Mesenchymal stem cell (in vitro differentiated cells and primary cell): ENCODE results near the gene TMEM138.

Source experiments
- DNase-seq: peaks from one replicate; pipeline ENCODE4 v3.0.0-alpha.2; 2013
- H2AFZ ChIP-seq: one replicate; pipeline ENCODE4 v1.6.1; 2013; ENCODE audit warnings: low read depth, mild to moderate bottlenecking, control low read depth, inconsistent platforms, low read length, moderate library complexity
- H2AK5ac ChIP-seq: 2 replicates; pipeline ENCODE4 v1.6.1; 2013; ENCODE audit warnings: low read length, moderate library complexity, mild to moderate bottlenecking, inconsistent platforms; ENCODE audit not compliant: severe bottlenecking
- H2BK120ac ChIP-seq: one replicate; pipeline ENCODE4 v1.6.1; 2013; ENCODE audit warnings: low read depth, mild to moderate bottlenecking, inconsistent platforms, low read length, moderate library complexity
- H2BK12ac ChIP-seq, 2 experiments: one replicate each; pipeline ENCODE4 v1.6.1; 2013; ENCODE audit warnings: inconsistent platforms in 2 of 2, low read length in 2 of 2, mild to moderate bottlenecking in 2 of 2, moderate library complexity in 2 of 2, control low read depth in 1 of 2
- H2BK15ac ChIP-seq: one replicate; pipeline ENCODE4 v1.6.1; 2013; ENCODE audit warnings: mild to moderate bottlenecking, low read depth, inconsistent platforms; ENCODE audit not compliant: poor library complexity, severe bottlenecking
- H2BK5ac ChIP-seq: 2 replicates; pipeline ENCODE4 v1.6.1; 2013; ENCODE audit warnings: low read depth, mild to moderate bottlenecking, low read length, control low read depth, inconsistent platforms; ENCODE audit not compliant: poor library complexity, severe bottlenecking
- H3K14ac ChIP-seq, 2 experiments: one replicate each; pipeline ENCODE4 v1.6.1; 2013; ENCODE audit warnings: inconsistent platforms in 2 of 2, low read length in 2 of 2, control low read depth in 1 of 2, mild to moderate bottlenecking in 1 of 2, moderate library complexity in 1 of 2
- H3K18ac ChIP-seq, 2 experiments: one replicate each; pipeline ENCODE4 v1.6.1; 2013; ENCODE audit warnings: inconsistent platforms in 2 of 2, low read length in 2 of 2, control low read depth in 1 of 2, low read depth in 1 of 2, mild to moderate bottlenecking in 1 of 2
- H3K23ac ChIP-seq, 2 experiments: one replicate each; pipeline ENCODE4 v1.6.1; 2013; ENCODE audit warnings: inconsistent platforms in 2 of 2, low read length in 2 of 2, mild to moderate bottlenecking in 2 of 2, moderate library complexity in 2 of 2, control low read depth in 1 of 2
- H3K27ac ChIP-seq: 2 replicates; pipeline ENCODE4 v1.5.1; 2013; ENCODE audit warnings: mild to moderate bottlenecking, moderate library complexity, low read length, control low read depth, inconsistent platforms; ENCODE audit not compliant: poor library complexity, severe bottlenecking
- H3K27me3 ChIP-seq, 2 experiments: 2 replicates each; pipeline versions ENCODE4 v1.6.1 to v1.7.0; 2013; ENCODE audit warnings: low read length in 2 of 2, mild to moderate bottlenecking in 2 of 2, moderate library complexity in 2 of 2, control low read depth in 1 of 2, inconsistent platforms in 1 of 2; ENCODE audit not compliant: control insufficient read depth in 1 of 2, insufficient read depth in 1 of 2
- H3K36me3 ChIP-seq, 2 experiments: 2 replicates each; pipeline versions ENCODE4 v1.6.1 to v1.7.0; 2013; ENCODE audit warnings: low read length in 2 of 2, control low read depth in 1 of 2, inconsistent platforms in 1 of 2, low read depth in 1 of 2, mild to moderate bottlenecking in 1 of 2; ENCODE audit not compliant: insufficient read depth in 2 of 2, control insufficient read depth in 1 of 2
- H3K4ac ChIP-seq, 2 experiments: one replicate each; pipeline ENCODE4 v1.6.1; 2013; ENCODE audit warnings: inconsistent platforms in 2 of 2, low read length in 2 of 2, mild to moderate bottlenecking in 2 of 2, moderate library complexity in 2 of 2, control low read depth in 1 of 2, low read depth in 1 of 2
- H3K4me1 ChIP-seq: 2 replicates; pipeline ENCODE4 v1.6.1; 2013; ENCODE audit warnings: low read depth, low read length, control low read depth; ENCODE audit not compliant: control insufficient read depth, insufficient read depth
- H3K4me2 ChIP-seq: 2 replicates; pipeline ENCODE4 v1.6.1; 2013; ENCODE audit warnings: low read length, mild to moderate bottlenecking, inconsistent platforms; ENCODE audit not compliant: poor library complexity, severe bottlenecking
- H3K4me3 ChIP-seq, 2 experiments: 2 replicates each; pipeline versions ENCODE4 v1.5.1 to v1.7.0; 2013; ENCODE audit warnings: low read length in 2 of 2, mild to moderate bottlenecking in 2 of 2, control low read depth in 1 of 2, low read depth in 1 of 2; ENCODE audit not compliant: insufficient read depth in 1 of 2
- H3K79me1 ChIP-seq: replicated peaks from 2 replicates; pipeline ENCODE4 v1.6.1; 2013; ENCODE audit warnings: mild to moderate bottlenecking, control low read depth, low read length, inconsistent platforms; ENCODE audit not compliant: poor library complexity, severe bottlenecking
- H3K9ac ChIP-seq: 2 replicates; pipeline ENCODE4 v1.7.0; 2013; ENCODE audit warnings: mild to moderate bottlenecking, low read length, moderate library complexity
- H3K9me3 ChIP-seq: 2 replicates; pipeline ENCODE4 v1.7.0; 2013; ENCODE audit warnings: mild to moderate bottlenecking, low read length; ENCODE audit not compliant: control insufficient read depth
- H4K8ac ChIP-seq: one replicate; pipeline ENCODE4 v1.6.1; 2013; ENCODE audit warnings: inconsistent platforms, mild to moderate bottlenecking, low read length, moderate library complexity
- H4K91ac ChIP-seq: one replicate; pipeline ENCODE4 v1.6.1; 2013; ENCODE audit warnings: mild to moderate bottlenecking, low read length, inconsistent platforms
- WGBS: methylation state at CpG from one replicate; pipeline ENCODE4 v1.1.7; 2013; ENCODE audit warnings: mixed read lengths; 5-methylcytosine and 5-hydroxymethylcytosine counted together

TMEM138 gene

GRCh38 chr11:61404103-61404502 lies 41.9 kb downstream of the TMEM138 start:
- Histone ChIP-seq H3K9ac (no peak overlapping the region), H2BK120ac (no peak overlapping the region), H3K18ac (no peak overlapping the region), H2BK5ac (no peak overlapping the region), H2AK5ac (no peak overlapping the region), H2BK12ac (no peak overlapping the region), H2AFZ (no peak overlapping the region), H3K36me3 (peaks cover 36 to 91% of the 10 kb centered on the region in 2 experiments), H3K23ac (no peak overlapping the region), H3K4ac (no peak overlapping the region), H3K14ac (no peak overlapping the region), H4K8ac (no peak overlapping the region), H3K9me3 (no peaks in the 10 kb centered on the region), H3K4me3 (no peak overlapping the region), H3K27me3 (no peaks in the 10 kb centered on the region), H4K91ac (no peak overlapping the region), H3K27ac (peak overlapping the region; percentile 3), H2BK15ac (no peak overlapping the region), H3K4me2 (no peak overlapping the region), H3K79me1 (peaks cover 25% of the 10 kb centered on the region), H3K4me1 (no peaks in the 10 kb centered on the region)
- 98% methylated on average over 5 of the region's 5 CpGs for WGBS
- DNase-seq, result no peak

- peaks cover 25% of the 10 kb centered on the region for H3K79me1 ChIP-seq
- H3K9me3 ChIP-seq, result no peaks in the 10 kb centered on the region
- no peak overlapping the region for H3K9ac ChIP-seq
- no peak overlapping the region for H2AK5ac ChIP-seq
- 96% methylated on average over 4 of the region's 4 CpGs for WGBS
- no peak overlapping the region for H2BK5ac ChIP-seq
- H3K4me3 ChIP-seq, result no peak overlapping the region
- H4K8ac ChIP-seq, result no peak overlapping the region
- H3K23ac ChIP-seq, result no peak overlapping the region
- DNase-seq, result no peak
- H2BK120ac ChIP-seq, result no peak overlapping the region
- peak overlapping the region; percentile 3 for H3K27ac ChIP-seq
- H4K91ac ChIP-seq, result no peak overlapping the region
- H2BK12ac ChIP-seq, result no peak overlapping the region
- peaks cover 37 to 95% of the 10 kb centered on the region in 2 experiments for H3K36me3 ChIP-seq
- H3K4me1 ChIP-seq, result no peaks in the 10 kb centered on the region
- no peak overlapping the region for H3K4me2 ChIP-seq
- no peak overlapping the region for H3K18ac ChIP-seq
- no peak overlapping the region for H2AFZ ChIP-seq
- H3K4ac ChIP-seq, result no peak overlapping the region
- H3K14ac ChIP-seq, result no peak overlapping the region
- H2BK15ac ChIP-seq, result no peak overlapping the region
- no peaks in the 10 kb centered on the region for H3K27me3 ChIP-seq
These were observed 42.5 kb downstream of the TMEM138 start for GRCh38 chr11:61404641-61405040.

GRCh38 chr11:61406067-61406466 lies 43.9 kb downstream of the TMEM138 start:
- H3K4me1 ChIP-seq, result no peaks in the 10 kb centered on the region
- H3K23ac ChIP-seq, result no peak overlapping the region
- H3K4me3 ChIP-seq, result no peak overlapping the region
- no peak overlapping the region for H4K91ac ChIP-seq
- no peak overlapping the region for H2AK5ac ChIP-seq
- 100% methylated on average over 1 of the region's 2 CpGs for WGBS
- H3K27ac ChIP-seq, result no peak overlapping the region
- H3K14ac ChIP-seq, result no peak overlapping the region
- H3K18ac ChIP-seq, result no peak overlapping the region
- no peak overlapping the region for H2BK5ac ChIP-seq
- no peak overlapping the region for H2BK15ac ChIP-seq
- no peak overlapping the region for H3K4me2 ChIP-seq
- H3K4ac ChIP-seq, result no peak overlapping the region
- no peaks in the 10 kb centered on the region for H3K27me3 ChIP-seq
- no peaks in the 10 kb centered on the region for H3K9me3 ChIP-seq
- peaks cover 30% of the 10 kb centered on the region for H3K79me1 ChIP-seq
- H2AFZ ChIP-seq, result no peak overlapping the region
- no peak overlapping the region for H2BK120ac ChIP-seq
- DNase-seq, result no peak
- H3K36me3 ChIP-seq, result peaks cover 45 to 96% of the 10 kb centered on the region in 2 experiments
- no peak overlapping the region for H2BK12ac ChIP-seq
- no peak overlapping the region for H4K8ac ChIP-seq
- H3K9ac ChIP-seq, result no peak overlapping the region

- no peak overlapping the region for H2BK120ac ChIP-seq
- H3K36me3 ChIP-seq, result peaks cover 48 to 96% of the 10 kb centered on the region in 2 experiments
- no peak overlapping the region for H4K8ac ChIP-seq
- no peak overlapping the region for H3K4ac ChIP-seq
- no peak overlapping the region for H3K23ac ChIP-seq
- no peaks in the 10 kb centered on the region for H3K27me3 ChIP-seq
- peaks cover 34% of the 10 kb centered on the region for H3K79me1 ChIP-seq
- H4K91ac ChIP-seq, result no peak overlapping the region
- no peak overlapping the region for H3K9ac ChIP-seq
- H2BK5ac ChIP-seq, result no peak overlapping the region
- no peak overlapping the region for H3K4me2 ChIP-seq
- no peak overlapping the region for H2AFZ ChIP-seq
- H3K18ac ChIP-seq, result no peak overlapping the region
- no peak overlapping the region for H3K14ac ChIP-seq
- 95% methylated on average over 5 of the region's 5 CpGs for WGBS
- H3K4me3 ChIP-seq, result no peak overlapping the region
- no peak overlapping the region for H3K27ac ChIP-seq
- H2BK12ac ChIP-seq, result no peak overlapping the region
- H2AK5ac ChIP-seq, result no peak overlapping the region
- H3K4me1 ChIP-seq, result no peaks in the 10 kb centered on the region
- DNase-seq, result no peak
- H2BK15ac ChIP-seq, result no peak overlapping the region
- no peaks in the 10 kb centered on the region for H3K9me3 ChIP-seq
These were observed 45.0 kb downstream of the TMEM138 start for GRCh38 chr11:61406991-61407728.
